Right renal pelvis (tissue), 4 donors: ENCODE measurements around the gene GNAZ. TPM values are rescaled to one million over a fixed set of nuclear protein-coding genes. Genes with fewer than 3 reads are reported as not detected.

Experiments
- DNase-seq, 4 donors: peaks; one replicate each; pipeline ENCODE4 v3.0.0-alpha.2; 2013; ENCODE audit warnings: low read depth in 4 of 4, low spot score in 3 of 4, missing footprints in 1 of 4
- polyA plus RNA-seq, 4 donors: library from polyadenylated mRNA; unstranded; fragments of 120-200 nt; gene quantifications; one replicate each; pipeline ENCODE4 v1.2.1, GENCODE V29; 2013; ENCODE audit not compliant: insufficient read length in 4 of 4

GNAZ gene
- polyA plus RNA-seq, 4 donors, result 5.6 to 6.4 (median 5.9) TPM

GRCh38 chr22:23063539-23064380, 6.6 kb upstream of the GNAZ start:
- DNase-seq, result no peak

- no peak for DNase-seq
These were observed 5.8 kb upstream of the GNAZ start for GRCh38 chr22:23064381-23065068.

- no peak for DNase-seq
These were observed 5.3 kb upstream of the GNAZ start for GRCh38 chr22:23065069-23065451.

DNA sequence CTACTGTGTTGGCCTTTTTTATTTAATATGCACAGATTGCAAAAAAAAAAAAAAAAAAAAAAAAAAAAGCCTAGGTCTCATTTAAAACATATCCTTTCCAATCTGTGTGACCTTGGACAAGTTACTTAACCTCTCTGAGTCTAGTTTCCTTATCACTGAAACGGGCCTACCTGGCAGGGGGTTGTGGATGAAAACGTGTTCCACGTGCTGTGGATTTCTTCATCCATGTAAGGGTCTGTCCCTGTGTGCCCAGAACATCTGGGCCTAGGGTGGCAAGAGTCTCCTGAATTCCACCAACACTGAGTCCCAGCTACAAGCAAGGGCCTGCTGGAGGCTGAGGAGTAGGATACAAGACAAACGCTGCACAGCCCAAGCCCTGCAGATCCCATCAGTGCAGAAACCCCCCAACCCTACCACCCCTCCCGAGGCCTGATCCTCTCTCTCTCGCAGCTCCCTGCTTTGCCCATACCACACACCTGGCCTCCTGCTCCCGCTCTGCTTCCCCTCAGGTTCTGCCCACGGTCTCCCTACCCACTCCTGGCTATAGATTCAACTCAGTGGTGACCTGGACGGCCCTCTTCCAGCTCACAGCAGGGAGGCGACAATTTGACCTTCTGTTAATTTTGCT, 4.7 kb upstream of the GNAZ start:
- no peak for DNase-seq

DNA sequence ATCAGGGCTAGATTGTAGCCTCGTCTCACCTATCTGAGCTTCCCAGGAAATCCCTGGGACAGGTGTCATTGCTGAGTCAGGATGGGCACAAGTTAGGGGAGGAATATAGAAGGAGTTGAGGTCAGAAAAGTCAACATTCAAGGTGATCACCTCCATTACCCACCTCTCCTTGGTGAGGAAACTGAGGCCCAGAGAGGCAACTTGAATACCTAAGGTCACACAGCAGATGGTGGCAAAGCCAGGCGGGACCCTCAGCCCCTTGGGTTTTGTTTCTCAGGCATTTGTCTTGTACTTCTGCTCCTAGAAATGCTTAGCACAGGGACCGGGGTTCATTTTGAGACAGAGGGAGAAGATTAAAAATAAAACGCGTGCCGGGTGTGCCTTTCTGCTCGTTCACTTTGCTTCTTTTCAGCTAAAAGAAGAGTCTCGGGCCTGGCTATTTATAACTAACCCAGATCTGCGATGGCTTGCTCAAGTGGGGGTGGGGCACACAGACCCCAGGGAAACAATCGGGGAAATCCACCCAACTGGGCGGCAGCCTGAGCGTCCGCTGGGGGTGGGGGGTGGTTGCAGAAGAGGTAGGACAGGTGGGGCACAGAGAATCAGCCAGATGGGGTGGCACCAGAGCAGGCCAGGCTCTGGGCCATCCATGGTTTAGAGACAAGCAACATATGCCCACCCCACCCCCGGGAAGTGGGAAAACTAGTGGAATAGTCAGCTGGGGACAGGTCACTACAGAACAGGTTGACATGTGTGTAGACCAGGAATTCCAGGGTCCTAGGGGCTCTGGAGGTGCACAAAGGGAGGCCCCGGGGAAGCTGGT, 3.9 kb upstream of the GNAZ start:
- no peak for DNase-seq

DNA sequence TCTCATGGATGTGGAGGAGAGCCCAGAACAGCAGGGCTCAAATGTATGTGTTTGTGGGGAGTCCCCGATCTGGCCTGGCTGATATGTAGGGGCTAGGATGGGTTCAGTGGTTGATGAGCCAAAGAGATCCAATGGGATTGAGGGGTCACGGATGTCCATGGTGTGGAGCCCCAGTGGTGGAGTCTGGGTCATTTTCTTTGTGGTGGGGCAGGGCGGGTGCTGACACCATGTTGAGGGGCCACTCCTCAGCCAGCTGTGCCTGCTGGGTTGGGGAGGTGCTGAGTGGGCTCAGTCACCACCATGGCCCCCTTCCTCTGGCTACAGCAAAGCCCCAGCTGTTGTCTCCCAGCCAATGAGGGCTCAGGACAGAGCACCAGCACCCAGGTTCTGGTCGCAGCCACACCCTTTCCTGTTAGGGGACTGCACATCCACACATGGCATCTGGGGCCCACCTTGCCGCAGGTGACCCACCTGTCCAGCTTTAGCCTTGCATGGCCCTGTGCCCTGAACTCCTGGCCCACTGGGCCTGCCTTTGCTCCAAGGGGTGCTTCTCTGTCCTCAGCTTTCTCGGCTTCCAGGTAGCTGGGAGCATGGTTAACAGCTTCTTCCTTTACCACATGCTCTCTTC, 3.2 kb upstream of the GNAZ start:
- no peak for DNase-seq

DNA sequence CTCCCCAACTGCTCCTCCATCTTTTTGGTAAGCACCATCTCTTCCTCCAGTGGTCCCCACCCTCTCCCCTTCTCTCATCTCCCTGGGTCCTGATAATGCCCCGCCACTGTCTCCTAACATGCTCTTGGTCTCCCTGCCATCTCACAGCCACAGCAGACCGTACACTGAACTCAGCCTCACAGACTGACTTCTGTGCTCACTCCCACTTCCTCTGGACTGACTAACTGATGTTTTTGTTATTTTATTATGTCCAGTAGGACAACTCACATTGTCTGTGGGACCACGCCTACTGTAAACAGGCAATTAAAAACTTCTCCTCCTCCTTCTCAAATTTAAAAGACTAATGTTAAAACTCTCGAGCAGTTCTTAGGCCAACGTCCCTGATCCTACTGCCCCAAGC, 2.6 kb upstream of the GNAZ start:
- no peak for DNase-seq

DNA sequence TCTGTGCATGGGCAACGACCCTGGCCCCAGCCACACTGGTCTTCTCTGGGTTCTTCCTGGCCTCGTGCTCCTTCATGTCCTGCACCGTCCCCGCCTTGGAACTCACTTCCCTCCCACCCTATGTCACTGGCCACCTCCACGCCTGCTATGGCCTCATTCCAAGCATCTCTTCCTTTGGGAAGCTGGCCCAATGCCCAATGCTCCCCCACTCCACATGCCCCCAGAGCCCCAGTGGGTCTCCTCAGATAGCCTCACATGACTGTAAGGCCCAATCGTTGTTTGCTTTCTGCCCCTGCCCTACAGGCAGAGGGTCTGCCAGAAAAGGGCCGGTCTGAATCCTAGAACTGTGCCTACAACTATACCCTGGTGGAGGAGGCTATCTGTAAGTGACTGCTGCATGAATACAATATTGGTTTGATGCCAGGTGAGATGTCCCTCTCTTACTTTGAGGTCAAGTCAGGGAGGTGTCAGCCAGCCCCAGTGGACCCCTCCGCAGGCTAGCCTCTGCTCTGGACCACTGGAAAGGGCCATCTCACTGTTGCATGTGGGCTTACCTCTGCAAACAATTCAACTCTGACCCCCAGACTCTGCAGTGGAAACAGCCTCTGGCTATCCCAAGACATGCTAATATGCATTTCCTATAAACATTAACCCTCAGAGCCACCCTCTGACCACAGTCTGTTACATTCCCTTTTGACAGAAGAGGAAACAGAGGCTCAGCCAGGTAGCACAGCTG, 2.1 kb upstream of the GNAZ start:
- no peak for DNase-seq

- DNase-seq, result no peak
These were observed 1.4 kb upstream of the GNAZ start for GRCh38 chr22:23068832-23069385.

DNA sequence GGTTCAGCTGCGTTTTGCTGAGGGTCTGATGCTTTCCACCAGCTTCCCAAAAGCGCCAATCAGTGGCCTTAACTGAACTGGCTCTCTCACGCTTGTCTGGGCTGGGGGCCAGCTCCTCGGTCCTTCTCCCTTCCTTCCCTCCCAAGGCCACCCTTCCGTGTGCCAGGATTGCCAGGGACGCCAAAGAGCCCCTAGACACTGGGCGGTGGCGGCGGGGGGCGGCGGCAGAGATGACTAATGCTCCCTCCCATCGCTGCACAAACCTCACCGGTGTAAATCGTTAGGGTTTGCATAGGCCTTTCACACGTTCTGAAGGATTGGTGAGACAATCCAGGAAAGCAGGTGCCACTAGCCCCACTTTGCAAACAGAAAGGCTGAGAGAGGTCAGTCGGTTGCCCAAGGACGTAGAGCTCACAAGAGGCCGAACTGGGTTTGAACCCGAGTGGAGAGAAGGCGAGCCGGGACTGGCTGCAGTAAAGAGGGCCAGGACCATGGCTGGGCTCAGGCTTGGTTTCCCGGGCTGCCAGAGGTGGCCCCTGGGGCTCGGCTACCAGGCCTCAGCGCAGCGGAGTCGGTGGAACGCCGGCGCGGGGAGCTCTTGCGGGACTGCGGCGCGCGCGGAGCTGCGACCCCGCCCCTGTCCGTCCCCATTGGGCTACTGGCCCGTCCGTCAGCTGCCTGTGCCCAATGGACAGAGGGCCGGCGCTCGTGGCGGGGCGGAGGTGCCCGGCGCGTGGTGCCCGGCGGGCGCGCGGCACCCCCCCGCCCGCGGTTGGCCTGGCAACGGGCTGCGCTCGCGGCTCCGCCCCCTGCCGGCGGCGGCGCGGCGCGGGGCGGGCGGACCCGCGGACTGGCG, 589 bp upstream of the GNAZ start:
- DNase-seq, result peak; percentile 66 to 74 (median 73)

- no peak for DNase-seq
These were observed 1.1 kb downstream of the GNAZ start for GRCh38 chr22:23071230-23072076.

- no peak for DNase-seq
These were observed 2.0 kb downstream of the GNAZ start for GRCh38 chr22:23072077-23072910.

- DNase-seq, result no peak
These were observed 2.7 kb downstream of the GNAZ start for GRCh38 chr22:23072911-23073491.

- no peak for DNase-seq
These were observed 3.4 kb downstream of the GNAZ start for GRCh38 chr22:23073526-23074229.

GRCh38 chr22:23074451-23074850, 4.1 kb downstream of the GNAZ start:
- no peak for DNase-seq

GRCh38 chr22:23075050-23075449, 4.7 kb downstream of the GNAZ start:
- no peak for DNase-seq
